ENCODE measurements around the gene UBE2N.
"Not testable (repeated sequence)": the region's sequence is repeated elsewhere in the genome, so short reads cannot be mapped to it uniquely, and the experiment has no call there.

Gene UBE2N

GRCh38 chr12:93397412-93397811, 44.3 kb downstream of the UBE2N start:
- no peak for TF ChIP-seq CTCF (IDR thresholded peaks at IDR 0.05; ENCODE audit: low read depth, low read length)
- H3K4me3 ChIP-seq (ENCODE audit: low read depth, low read length) = no peak overlapping the region

DNA sequence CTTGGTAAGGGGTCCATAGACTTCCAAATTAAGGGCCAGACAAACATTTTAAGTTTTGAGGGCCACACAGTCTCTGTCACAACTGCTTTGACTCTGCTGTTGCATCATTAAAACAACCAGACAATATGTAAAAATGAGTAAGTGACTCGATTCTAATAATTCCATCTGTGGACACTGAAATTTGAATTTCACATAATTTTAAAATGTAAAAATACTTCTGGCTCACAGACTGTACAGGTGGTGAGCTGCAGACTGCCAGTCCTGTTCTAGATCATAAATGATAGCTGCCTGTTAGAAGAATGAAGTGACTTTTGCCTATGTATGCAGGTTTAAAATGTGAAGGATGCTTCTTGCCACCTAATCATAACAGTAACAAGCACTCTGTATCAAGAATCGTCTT, 48.3 kb downstream of the UBE2N start:
- TF ChIP-seq CTCF (IDR thresholded peaks at IDR 0.05; ENCODE audit: low read depth, low read length) = no peak
- H3K4me3 ChIP-seq (ENCODE audit: low read depth, low read length) = no peak overlapping the region

DNA sequence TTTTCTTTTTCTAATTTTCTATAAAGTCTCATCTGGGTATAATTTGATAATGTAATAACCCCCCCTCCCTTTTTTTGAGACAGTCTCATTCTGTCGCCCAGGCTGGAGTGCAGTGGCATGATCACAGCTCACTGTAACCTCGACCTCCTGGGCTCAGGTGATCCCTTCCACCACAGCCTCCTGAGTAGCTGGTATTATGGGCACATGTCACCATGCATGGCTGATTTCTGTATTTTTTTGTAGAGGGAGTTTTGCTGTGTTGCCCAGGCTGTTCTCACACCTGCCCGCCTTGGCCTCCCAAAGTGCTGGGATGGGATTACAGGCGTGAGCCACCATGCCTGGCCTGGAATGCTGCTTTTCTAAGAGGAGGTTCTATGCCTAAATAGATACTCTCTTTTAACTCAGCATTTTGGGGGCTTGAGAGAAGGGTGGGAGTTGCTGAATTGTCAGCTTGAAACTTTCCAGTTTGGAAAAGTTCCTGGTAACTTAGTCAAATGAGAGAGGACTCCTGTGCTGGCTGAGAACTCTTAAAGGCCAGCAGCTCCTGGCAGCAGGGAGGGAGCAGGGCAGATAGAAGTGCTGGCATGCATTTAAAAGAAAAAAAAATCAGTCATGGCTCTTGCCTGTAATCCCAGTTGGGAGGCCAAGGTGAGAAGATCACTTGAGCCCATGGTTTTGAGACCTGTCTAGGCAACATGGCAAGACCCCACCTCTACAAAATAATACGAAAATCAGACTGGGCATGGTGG, 51.0 kb downstream of the UBE2N start:
- no peak for TF ChIP-seq CTCF (IDR thresholded peaks at IDR 0.05; ENCODE audit: low read depth, low read length)
- no peak overlapping the region for H3K4me3 ChIP-seq (ENCODE audit: low read depth, low read length)

DNA sequence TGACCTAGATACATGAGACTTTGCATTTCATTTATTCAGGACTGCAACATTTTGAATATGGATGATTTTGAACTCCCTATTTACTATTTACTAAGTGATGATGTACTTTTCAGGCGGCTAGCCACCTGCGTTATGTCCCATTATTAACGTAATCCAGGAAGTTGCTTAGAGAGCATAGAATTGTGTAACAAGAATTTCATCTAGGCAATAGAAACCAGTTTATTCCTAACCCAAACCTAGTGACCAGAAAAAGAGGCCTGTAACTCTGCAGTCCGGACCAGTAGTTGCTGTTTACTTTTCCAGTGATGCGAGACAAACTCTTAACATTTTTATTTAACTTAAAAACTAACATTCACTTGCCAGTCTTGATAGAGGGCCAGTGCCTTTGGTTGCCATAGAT, 51.7 kb downstream of the UBE2N start:
- H3K4me3 ChIP-seq (ENCODE audit: low read depth, low read length) = no peak overlapping the region
- TF ChIP-seq CTCF (IDR thresholded peaks at IDR 0.05; ENCODE audit: low read depth, low read length) = no peak

DNA sequence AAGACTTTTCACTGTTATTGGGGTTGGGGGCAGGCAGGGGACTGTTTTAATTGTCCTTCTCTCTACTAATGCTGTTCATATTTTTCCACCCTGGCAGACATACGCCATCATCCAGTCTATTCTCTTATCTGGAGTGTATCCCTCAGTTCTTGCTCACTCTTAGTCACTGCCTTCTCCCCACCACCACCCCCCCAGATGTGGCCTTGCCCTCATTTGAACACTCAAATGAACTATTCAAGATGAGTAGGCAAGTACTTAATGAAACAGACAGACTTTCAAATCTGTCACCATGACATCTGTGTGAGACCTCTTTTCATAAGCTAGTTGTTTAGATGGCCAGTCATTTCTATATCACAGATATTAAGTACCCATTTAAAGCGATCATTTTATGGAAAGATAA, 54.0 kb downstream of the UBE2N start:
- no peak for TF ChIP-seq CTCF (IDR thresholded peaks at IDR 0.05; ENCODE audit: low read depth, low read length)
- no peak overlapping the region for H3K4me3 ChIP-seq (ENCODE audit: low read depth, low read length)

- not testable (repeated sequence) for H3K4me3 ChIP-seq (ENCODE audit: low read depth, low read length)
Observed at GRCh38 chr12:93381976-93382437, 59.7 kb downstream of the UBE2N start.

- no peak for TF ChIP-seq CTCF (IDR thresholded peaks at IDR 0.05; ENCODE audit: low read depth, low read length)
Observed at GRCh38 chr12:93381161-93381975, 60.4 kb downstream of the UBE2N start.

More at GRCh38 chr12:93381161-93381975, 60.4 kb downstream of the UBE2N start:
- peak overlapping the region; percentile 94 for H3K4me3 ChIP-seq (ENCODE audit: low read depth, low read length)

Measured in WI38 (cell line).